ENCODE results near the gene IFT81.

DNA sequence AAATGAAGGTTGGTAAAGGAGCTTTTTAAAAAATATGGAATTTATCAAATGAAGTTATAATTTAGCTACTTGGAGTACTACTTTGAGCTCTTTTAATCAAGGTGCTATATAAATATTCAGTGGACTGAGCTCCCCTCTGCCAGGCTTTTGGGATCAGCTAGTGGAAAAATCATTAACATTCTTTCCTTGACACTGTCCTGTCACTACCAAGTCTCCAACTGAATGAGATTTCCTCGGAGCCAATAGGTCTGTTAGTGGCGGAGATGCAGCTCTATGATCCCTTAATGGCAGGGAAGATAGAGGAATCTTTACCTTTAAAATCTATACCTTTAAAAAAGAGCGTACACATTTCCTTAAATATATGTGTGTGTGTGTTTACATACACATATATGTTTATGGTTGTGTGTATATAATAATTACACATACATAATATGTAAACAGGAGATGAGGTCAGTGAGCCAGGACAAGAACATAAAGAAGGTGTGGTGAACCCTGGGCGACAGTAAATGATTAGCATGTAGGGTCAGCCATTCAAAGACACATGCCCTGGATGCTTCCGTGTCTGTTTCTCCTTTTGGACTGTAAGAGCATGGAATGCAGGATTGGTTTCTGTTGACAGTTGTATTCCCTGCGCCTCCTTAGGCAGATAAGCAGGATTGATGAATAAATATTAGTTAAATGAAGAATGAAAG lies 109.2 kb downstream of the IFT81 start:
- TF ChIP-seq, protein P1, sequence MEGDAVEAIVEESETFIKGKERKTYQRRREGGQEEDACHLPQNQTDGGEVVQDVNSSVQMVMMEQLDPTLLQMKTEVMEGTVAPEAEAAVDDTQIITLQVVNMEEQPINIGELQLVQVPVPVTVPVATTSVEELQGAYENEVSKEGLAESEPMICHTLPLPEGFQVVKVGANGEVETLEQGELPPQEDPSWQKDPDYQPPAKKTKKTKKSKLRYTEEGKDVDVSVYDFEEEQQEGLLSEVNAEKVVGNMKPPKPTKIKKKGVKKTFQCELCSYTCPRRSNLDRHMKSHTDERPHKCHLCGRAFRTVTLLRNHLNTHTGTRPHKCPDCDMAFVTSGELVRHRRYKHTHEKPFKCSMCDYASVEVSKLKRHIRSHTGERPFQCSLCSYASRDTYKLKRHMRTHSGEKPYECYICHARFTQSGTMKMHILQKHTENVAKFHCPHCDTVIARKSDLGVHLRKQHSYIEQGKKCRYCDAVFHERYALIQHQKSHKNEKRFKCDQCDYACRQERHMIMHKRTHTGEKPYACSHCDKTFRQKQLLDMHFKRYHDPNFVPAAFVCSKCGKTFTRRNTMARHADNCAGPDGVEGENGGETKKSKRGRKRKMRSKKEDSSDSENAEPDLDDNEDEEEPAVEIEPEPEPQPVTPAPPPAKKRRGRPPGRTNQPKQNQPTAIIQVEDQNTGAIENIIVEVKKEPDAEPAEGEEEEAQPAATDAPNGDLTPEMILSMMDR (IDR thresholded peaks at IDR 0.05): no peak
- TF ChIP-seq EP300 (IDR thresholded peaks at IDR 0.05) (no peak), POLR2A (IDR thresholded peaks at IDR 0.05) (no peak)

Data from tibial nerve (tissue), 4 donors.